HFFc6 (cell line): ENCODE data around the gene RNF186. TPM values are rescaled to one million over a fixed set of nuclear protein-coding genes. Genes with fewer than 3 reads are reported as not detected.

Experiments used
- DNase-seq: peaks from one replicate; pipeline ENCODE4 v3.0.0-alpha.2; 2018
- H3K27ac Mint-ChIP-seq: 2 replicates; pipeline ENCODE4 v1.8.0; 2020; ENCODE audit warnings: mild to moderate bottlenecking, mixed read lengths
- H3K27me3 Mint-ChIP-seq: 2 replicates; pipeline ENCODE4 v1.8.0; 2021; ENCODE audit warnings: mild to moderate bottlenecking, moderate library complexity, mixed read lengths; ENCODE audit not compliant: insufficient read depth
- H3K36me3 Mint-ChIP-seq: 2 replicates; pipeline ENCODE4 v1.8.0; 2021; ENCODE audit warnings: low read depth, mixed read lengths
- H3K4me1 Mint-ChIP-seq: 2 replicates; pipeline ENCODE4 v1.8.0; 2020; ENCODE audit warnings: low read depth, mixed read lengths
- H3K4me3 Mint-ChIP-seq: 2 replicates; pipeline ENCODE4 v1.8.0; 2020; ENCODE audit warnings: mild to moderate bottlenecking, moderate library complexity, mixed read lengths
- H3K9me3 Mint-ChIP-seq: 2 replicates; pipeline ENCODE4 v1.8.0; 2020; ENCODE audit warnings: mild to moderate bottlenecking, mixed read lengths
- total RNA-seq, 6 experiments: library from RNA; stranded (reverse); fragmentation: NEBNext Ultra II Directional; extraction: Animal tissue kit (Norgen Biotek cat#: 25700); gene quantifications; 2 replicates in 1 of 6; 3 replicates in 5 of 6; pipeline ENCODE4 v1.2.3, GENCODE V29; 2021
- TF ChIP-seq, protein P1 (sequence below): fragments of 200-600 bp; sonication (generic); IDR thresholded peaks from 2 replicates; pipeline ENCODE4 v1.5.0; 2021; ENCODE audit warnings: antibody characterized with exemption, mild to moderate bottlenecking

Gene RNF186
- total RNA-seq, 6 experiments from 2014 or later = not detected

DNA sequence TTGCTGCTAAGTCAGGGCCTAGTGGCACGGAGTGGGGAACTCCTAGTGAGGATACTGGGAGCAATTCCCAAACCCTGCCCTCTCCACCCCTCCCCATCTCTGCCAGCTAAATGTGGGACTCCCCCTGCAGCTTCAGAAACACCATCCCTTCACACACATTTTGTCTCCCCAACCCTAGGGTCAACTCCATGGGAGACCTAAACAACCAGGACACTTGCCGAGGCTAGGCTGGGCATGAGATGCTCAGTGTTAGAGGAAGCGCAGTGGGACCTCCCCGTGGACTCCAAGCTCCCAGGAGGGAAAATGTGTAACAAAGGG is 1.5 kb downstream of the RNF186 start:
- peaks cover 5% of the 10 kb centered on the region; the same call in 1 of the 2 replicates for H3K9me3 Mint-ChIP-seq
- TF ChIP-seq, protein P1, sequence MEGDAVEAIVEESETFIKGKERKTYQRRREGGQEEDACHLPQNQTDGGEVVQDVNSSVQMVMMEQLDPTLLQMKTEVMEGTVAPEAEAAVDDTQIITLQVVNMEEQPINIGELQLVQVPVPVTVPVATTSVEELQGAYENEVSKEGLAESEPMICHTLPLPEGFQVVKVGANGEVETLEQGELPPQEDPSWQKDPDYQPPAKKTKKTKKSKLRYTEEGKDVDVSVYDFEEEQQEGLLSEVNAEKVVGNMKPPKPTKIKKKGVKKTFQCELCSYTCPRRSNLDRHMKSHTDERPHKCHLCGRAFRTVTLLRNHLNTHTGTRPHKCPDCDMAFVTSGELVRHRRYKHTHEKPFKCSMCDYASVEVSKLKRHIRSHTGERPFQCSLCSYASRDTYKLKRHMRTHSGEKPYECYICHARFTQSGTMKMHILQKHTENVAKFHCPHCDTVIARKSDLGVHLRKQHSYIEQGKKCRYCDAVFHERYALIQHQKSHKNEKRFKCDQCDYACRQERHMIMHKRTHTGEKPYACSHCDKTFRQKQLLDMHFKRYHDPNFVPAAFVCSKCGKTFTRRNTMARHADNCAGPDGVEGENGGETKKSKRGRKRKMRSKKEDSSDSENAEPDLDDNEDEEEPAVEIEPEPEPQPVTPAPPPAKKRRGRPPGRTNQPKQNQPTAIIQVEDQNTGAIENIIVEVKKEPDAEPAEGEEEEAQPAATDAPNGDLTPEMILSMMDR = no peak
- H3K27me3 Mint-ChIP-seq = peaks cover 20% of the 10 kb centered on the region
- H3K4me1 Mint-ChIP-seq = 0 out of 2 replicates have a peak, but pooled peaks cover 13% of the 10 kb centered on the region
- H3K36me3 Mint-ChIP-seq = peaks cover 5% of the 10 kb centered on the region; the same call in 1 of the 2 replicates
- no peak overlapping the region for H3K4me3 Mint-ChIP-seq
- DNase-seq = no peak
- no peak overlapping the region for H3K27ac Mint-ChIP-seq

DNA sequence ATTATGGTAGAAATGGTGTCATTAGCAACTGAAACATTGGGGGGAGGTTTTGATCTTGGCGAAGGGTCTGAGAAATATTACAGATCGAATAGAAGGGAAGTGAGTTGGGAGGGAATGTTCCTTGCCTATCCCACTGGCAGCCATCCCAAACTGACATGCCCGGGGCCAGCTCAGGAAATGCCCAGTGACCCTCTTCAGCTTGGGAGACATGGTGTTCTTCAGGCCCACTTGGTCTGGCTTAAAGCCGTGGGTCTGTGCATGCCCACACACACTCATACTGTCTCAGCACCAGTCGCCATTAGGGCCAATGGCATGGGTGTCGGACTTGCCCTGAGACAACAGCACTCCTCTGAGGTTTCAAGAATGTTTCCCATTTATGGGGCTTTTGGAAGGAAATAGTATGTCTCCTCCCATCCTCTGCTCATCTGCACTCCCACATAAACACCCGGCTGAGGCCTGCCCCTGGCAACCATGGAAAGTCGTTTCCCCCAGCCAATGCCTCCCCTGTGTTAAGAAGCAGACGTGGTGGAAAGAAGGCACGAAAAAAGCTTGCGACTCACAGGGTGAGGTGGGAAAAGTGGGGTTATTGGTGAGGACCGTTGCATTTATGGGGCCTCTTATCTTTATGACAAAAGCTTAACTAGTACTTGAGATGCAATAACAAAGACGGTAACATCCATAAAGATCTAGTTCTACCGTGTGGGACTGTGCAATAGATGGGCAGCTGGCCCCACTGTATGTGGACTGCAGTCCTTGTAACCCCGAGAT is 2.0 kb downstream of the RNF186 start:
- 0 out of 2 replicates have a peak, but pooled peaks cover 13% of the 10 kb centered on the region for H3K4me1 Mint-ChIP-seq
- no peak overlapping the region for H3K27ac Mint-ChIP-seq
- no peak for DNase-seq
- TF ChIP-seq, protein P1 = no peak
- peaks cover 5% of the 10 kb centered on the region; the same call in 1 of the 2 replicates for H3K9me3 Mint-ChIP-seq
- H3K27me3 Mint-ChIP-seq = peaks cover 20% of the 10 kb centered on the region
- no peak overlapping the region for H3K4me3 Mint-ChIP-seq
- peaks cover 5% of the 10 kb centered on the region; the same call in 1 of the 2 replicates for H3K36me3 Mint-ChIP-seq

DNA sequence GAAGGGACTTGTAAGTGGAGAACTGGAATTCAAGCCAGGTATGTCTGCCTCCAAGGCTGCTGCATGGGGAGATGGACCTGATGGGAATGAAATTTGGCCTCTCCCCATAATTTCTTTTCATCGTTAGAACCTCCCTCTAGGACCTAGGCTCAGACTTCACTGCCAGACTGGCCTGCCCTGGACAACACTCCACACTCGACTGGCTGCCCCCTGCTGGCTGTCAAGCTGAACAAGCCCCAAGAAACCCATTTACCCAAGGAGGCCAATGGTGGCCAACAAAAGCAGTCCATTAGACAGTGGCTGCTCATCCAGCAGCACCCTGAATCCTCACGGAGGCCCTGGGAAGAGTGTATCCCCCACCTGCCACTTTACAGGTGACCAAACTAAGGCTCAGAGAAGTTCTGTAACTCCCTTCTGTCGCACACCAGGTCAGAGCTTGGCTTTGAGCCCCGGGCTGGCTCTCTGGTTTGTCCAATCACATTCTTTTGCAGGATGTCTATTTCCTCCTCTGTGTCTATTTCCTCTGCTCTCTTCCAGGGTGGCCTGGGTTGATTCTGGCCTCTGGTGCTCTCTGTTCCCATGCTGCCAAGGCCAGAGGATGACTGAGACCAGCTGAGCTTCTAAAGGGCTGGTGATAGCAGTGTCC is 3.8 kb downstream of the RNF186 start:
- Mint-ChIP-seq H3K4me3 (no peak overlapping the region), H3K27me3 (peaks cover 17% of the 10 kb centered on the region), H3K9me3 (peaks cover 5% of the 10 kb centered on the region; the same call in 1 of the 2 replicates), H3K27ac (no peak overlapping the region), H3K36me3 (peaks cover 5% of the 10 kb centered on the region; the same call in 1 of the 2 replicates), H3K4me1 (0 out of 2 replicates have a peak, but pooled peaks cover 13% of the 10 kb centered on the region)
- TF ChIP-seq, protein P1 = peak; percentile 82
- DNase-seq = peak; percentile 58

DNA sequence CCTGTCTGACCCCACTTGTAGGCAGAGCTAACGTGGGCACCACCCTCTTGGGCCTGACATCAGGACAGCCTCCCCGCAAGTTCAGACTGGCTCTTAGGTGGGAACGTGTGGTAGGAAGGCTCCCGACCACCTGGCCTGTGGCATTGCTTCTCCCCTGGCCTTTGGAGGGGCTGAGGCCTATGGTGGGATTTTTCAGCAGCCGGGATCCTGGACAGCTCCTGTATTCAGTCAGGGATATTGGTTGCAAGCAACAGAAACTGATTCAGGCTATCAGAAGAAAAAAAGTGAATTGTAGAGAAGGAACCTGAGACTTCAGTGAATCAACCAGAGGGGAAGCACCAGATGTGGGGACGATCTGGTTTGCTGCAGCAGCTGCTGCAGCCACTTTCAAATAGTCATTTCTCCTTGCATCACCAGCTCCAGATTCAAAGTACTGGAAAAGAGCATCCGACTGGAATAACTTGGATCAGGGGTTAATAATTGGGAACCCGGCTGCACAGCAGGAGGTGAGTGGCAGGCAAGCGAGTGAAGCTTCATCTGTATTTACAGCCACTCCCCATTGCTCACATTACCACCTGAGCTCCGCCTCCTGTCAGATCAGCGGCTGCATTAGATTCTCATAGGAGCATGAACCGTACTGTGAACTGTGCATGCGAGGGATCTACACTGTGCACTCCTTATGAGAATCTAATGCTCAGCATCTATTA is 5.9 kb downstream of the RNF186 start:
- Mint-ChIP-seq H3K36me3 (peaks cover 5% of the 10 kb centered on the region; the same call in 1 of the 2 replicates), H3K27ac (no peak overlapping the region), H3K4me3 (no peak overlapping the region), H3K4me1 (0 out of 2 replicates have a peak, but pooled peaks cover 13% of the 10 kb centered on the region), H3K27me3 (peaks cover 13% of the 10 kb centered on the region), H3K9me3 (peaks cover 5% of the 10 kb centered on the region; the same call in 1 of the 2 replicates)
- DNase-seq = no peak
- TF ChIP-seq, protein P1 = no peak

DNA sequence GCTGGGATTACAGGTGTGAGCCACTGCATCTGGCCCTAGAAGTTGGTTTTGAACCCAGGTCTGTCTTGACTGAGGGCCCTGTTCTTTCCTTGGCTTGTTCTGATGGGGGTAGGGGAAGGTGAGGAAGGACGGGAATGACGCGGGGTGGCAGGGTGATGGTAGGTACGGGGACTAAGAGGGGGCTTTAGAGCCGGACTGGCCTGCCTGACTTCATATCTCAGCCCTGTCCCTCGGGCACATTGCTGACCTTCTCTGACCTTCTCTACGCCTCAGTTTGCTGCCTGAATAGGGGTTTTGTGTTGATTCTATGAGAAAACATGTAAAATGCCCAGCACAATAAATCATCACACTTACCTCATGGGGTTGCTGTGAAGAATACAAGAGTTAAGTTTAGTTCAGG is 6.7 kb downstream of the RNF186 start:
- 0 out of 2 replicates have a peak, but pooled peaks cover 13% of the 10 kb centered on the region for H3K4me1 Mint-ChIP-seq
- peaks cover 5% of the 10 kb centered on the region; the same call in 1 of the 2 replicates for H3K36me3 Mint-ChIP-seq
- no peak overlapping the region for H3K27ac Mint-ChIP-seq
- TF ChIP-seq, protein P1 = no peak
- H3K27me3 Mint-ChIP-seq = peaks cover 6% of the 10 kb centered on the region
- DNase-seq = no peak
- no peak overlapping the region for H3K4me3 Mint-ChIP-seq
- peaks cover 5% of the 10 kb centered on the region; the same call in 1 of the 2 replicates for H3K9me3 Mint-ChIP-seq
